Cerebellar cortex (tissue), 1 donor: ENCODE measurements around the gene FRYL.
A peak's percentile ranks its signal among the peaks of the same experiment; 100 is the strongest.

Source experiments
- DNase-seq: peaks from one replicate; pipeline ENCODE4 v3.0.0-alpha.2; 2015; ENCODE audit warnings: low spot score

FRYL gene

DNA sequence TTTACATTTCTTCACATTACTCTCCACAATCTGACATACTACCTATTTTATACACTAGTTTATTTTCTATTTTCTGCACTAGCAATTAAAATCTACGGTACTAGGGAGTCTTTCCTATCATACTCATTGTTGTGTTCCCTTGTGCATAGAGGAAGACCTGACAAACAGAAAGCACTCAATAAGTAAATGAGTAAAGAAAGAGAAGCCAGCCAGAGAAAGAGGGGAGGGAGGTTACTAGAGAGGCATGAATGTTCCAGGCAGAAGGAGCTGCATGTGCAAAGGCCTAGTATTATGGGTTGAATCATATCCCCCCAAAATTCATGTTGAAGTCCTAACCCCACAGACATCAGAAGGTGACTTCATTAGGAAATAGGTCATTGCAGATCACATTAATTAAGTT lies 176.0 kb downstream of the FRYL start:
- no peak for DNase-seq

DNA sequence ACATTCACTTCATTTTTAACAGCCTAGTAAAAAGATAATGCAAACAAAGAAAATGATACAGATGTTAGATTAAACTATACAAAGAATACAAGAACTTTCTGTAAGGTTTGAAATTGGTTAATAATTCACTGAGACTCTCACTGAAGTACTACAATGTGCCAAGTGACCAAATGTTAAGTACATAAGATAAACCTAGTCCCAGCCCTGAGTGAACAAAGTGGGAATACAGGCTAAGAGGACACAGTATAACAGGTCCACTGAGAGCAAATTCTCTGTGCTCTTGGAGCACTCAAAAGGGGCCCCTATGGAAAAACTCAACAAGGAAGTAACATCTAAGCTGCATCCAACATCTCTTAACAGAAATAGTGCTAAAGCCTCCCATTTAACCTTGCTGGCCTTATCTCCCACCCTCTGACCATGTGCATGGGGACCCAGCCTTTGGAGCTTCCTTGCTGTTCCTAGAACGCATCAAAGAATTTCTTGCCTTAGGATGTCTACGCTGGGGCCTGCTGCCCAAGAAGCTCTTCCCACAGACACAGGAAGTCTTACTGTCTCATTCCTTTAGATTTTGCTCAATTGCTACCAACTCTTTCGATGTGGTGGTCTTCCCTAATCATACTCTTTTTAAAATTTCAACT lies 176.6 kb downstream of the FRYL start:
- DNase-seq = no peak

DNA sequence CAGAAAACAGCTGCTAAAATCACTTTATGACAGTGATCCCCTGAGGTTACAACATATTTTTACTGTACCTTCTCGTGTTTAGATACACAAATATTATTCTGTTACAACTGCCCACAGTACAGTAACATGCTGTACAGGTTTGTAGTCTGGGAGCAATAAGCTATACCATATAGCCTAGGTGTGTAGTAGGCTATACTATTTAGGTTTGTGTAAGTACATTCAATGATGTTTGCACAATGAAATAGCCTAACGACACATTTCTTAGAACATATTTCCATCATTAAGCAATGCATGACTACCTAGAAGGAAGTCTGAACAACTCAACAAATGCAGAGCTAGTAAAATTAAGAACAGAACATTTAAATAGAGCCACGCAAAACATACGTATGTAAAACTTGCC lies 177.3 kb downstream of the FRYL start:
- no peak for DNase-seq

DNA sequence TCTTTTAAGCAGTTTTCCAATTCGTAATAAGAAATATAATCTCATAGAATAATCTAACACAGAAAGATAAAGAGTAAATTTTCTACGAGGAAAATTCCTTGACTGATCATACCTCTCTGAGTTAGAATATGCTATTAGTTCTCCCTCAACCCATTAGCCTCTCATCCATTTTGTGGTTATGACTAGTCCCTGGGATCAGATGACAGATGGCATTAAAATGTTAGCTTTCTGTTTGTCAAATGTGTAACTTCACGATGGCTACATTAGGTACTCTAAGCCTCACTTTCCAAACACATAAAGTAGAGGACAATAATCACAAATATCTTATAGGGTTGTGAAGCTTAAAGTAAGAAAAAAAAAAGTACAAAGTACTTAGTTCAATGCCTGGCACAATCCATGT lies 177.9 kb downstream of the FRYL start:
- DNase-seq = no peak

DNA sequence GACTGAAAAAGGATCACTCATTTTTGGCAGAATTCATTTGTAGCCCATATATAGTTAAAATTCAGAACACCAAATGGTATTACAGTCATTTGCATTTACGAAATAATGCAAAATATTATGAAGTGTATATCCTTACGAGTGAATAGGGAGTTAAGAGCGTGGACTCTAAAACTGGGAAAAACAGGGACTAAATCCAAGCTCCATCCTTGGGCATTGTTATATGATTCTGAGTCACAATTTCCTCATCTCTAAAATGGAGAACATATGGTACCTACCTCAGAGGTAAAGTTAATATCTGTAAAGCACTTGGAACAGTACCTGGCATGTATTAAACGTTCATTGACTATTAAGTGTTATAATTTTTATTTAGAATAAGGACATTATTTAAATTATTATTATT lies 183.7 kb downstream of the FRYL start:
- no peak for DNase-seq

DNA sequence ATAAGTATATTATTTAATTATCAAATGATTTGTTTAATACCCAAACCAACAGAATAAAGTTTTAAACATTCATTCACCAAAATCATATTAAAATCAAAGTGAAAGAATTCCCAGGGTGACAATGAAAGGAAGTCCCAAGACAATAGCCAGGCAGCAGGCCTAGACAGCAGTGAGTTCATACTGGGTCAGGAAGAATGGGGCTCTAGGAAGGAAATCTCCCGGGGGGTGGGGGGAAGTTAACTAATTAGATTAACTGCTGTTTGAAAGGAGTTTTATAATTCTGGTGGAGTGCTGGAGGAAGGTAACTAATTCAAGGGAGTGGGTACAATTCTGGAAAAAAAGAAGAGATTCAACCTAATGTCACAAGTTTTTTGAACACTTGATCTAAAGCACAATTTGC lies 185.9 kb downstream of the FRYL start:
- no peak for DNase-seq

DNA sequence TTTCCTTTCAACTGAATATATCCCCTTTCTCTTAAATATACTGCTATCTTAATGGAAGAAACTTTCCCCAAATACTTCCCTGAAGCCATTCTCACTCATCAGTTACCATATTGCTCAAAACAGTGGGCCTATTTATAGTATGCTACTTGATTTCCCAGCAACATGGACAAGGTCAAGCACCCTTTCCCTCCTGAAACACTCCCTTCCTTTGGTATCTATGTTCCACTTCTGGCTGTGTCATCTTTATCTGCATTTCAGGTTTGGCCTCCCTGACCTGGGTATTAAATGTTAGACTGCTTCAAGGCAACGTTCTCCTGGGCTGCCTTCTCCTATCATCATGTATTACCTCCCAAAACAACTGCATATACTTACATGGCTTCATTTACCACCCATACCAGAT lies 188.7 kb downstream of the FRYL start:
- DNase-seq = no peak

DNA sequence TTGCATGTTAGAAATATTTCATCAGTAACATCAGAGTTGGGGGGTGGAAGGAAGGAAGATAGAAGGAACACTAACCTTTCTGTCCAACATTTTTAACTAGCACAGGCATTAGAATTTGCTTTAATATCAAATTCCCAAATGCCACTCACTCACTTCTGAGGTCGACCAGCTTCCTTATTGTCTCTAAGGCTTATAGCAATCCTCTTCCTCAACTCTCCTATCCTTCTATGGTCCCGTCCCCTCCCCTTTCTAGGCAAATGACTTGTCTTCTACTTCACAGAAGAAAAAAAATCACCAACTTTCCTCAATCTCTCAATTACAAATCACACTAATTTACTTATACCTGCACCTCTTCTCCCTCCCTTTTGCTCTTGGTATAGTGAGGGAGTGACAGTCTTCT lies 189.2 kb downstream of the FRYL start:
- no peak for DNase-seq

DNA sequence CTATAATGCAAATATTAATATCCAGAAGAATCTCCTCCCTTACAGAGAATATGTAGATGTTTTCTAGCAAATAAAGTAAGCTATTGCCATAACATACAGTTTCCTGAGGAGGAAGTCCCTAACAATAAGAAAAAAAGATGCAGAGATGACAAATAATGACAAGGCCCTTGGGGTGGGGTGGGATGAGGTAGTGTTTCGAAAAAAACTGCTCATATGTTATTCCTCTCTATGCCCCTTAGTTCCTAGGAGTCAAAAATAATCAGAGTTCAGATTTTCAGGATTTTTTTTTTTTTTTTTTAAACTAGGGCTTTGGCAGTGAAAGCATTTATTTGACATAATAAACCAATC lies 191.0 kb downstream of the FRYL start:
- DNase-seq = no peak

DNA sequence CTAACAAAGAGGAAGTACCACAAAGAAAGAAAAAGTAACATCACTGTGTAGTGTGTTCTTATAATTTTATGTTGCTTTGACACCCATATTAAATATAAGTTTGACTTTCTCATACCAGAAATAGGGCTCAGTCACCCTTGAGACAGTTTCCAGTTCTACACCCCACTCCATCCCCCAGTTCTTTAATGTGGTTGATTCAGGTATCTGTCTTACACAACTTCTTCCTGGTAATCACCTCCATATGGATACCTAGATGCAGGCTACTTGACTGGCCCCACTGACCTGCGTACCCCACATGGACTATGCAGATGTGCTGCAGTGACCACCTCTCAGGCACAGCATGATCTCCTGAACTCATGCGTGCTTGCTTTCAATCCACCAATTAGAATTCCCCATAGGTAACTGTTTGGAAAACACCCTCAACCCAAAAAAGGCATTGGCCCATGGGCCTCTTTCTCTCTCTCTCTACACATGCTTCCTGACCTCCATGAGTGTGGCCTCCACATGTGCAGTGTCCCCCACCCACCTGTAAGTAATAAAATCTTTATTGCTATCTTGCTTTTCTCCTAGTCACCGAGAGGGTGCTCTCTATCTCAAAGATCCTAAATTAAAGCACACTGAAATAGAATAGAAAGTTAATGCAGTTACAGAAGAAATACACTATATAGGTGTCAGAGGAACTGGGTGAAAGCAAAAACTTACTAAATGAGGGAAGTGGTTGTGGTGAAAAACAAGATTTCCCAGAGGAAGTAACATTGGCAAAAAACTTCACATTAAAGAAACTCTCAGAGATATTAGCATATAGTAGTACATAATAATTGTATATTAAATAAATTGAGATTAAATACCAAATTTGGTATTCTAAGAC lies 191.6 kb downstream of the FRYL start:
- no peak for DNase-seq

DNA sequence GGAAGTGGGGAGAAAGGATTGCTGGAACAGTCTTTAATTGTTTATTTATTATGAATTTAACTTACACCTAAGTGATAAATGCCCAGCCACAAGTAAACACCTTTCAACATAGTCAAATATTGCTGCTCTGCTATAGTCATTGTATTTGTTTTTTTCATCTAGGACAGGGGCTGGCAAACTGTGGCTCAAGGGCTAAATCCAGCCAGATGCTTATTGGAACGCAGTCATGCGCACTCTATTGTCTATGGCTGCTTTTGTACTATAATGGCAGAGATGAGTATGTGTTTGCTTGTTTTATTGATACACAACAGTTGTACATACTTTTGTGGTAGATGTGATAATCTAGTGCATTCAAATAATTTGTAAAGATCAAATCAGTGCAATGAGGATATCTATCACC lies 194.7 kb downstream of the FRYL start:
- no peak for DNase-seq

DNA sequence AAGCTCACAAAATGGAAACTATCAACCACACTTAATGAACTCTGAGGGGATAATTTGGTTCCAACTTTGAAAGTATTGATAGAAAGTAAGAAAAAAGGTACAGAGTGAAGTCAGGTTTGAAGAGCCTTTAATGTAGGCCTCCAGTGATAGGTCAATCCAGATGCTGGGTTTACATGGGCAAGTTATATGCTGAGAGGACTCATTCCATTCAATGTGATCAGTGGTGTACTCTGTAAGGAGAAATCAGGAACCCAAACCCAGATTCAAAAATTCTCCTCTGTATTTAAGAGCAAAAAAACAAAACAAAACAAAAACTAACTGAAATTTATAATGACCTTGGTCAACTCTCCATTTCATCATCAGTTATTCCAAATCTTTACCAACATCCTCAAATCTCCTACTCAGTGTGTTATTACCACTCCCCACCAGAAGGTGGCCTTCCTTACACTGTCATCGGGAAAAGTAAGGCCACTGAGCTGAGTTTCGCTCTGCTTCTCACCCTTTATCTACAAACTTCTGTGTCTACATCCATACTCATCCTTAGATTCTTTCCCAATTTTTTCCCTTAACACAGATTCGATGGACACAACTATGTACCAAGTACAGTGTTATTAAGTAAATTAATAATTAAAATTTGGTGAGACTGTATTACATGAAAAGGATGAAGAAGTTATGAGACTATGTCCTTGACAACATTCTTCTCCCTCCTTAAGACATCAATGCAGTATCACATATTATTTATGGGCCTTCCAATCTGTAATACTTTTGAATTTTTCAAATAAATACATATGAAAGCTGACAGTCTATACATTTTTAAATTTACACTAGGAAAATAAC lies 201.7 kb downstream of the FRYL start:
- peak; percentile 79 for DNase-seq

DNA sequence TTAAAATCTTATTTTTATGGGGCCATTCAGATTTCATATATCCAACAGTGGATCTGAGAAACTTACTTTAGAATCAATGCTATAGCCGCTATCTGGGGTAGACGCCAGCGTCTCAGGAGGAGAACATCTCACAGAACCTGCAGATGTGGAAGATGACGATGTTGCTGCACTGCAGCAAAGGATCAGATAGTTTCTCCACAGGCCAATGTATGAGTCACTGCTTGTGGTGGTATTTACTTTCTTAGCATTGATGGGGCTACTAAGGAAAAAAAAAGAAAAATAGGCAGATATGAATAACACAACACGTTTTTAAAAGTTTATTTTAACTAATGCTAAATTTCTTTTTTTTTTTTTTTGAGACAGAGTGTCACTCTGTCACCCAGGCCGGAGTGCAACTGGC lies 204.1 kb downstream of the FRYL start:
- no peak for DNase-seq

DNA sequence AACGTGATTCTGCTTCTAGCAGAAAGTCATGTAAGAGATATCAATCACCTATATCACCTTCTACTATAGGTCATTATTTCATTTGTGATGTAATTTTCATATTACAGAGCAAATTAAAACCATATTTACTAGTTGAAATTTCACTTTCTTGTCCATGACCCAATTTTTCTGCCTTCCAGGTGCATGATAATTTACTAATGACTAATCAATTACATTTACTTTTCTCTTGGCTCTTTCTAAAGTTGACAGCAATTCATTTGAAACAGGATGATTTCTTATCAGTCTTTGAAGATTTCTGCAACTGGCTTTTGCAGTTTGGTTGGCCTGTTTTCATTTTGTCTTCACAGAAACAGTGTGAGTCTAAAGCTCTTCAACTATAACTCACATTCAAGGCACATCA lies 208.6 kb downstream of the FRYL start:
- no peak for DNase-seq

DNA sequence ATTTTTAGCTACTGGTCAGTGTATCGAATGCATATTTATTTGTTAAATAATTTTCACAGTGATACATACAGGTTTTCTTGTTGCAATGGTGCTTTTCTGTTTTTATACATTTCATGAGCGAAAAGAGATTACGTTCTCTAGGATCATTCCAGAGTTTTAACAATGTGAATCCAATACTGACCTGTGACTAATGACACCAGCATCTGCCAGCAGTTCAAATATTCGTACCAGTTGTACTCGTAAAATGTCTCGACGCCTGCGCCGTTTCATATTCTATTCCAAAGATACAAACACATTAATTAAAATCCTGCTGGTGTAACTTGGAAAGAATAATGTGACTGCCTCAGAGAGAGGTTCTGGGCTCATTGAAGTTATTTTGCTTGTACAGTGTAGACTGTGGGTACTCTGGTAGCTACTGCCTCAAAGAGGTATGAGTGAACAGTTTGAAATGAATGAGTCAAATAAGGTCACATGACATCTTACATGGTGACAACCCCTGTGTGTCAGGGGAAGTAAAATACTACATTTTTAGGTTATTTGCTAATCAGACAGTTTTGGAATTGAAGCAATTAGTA lies 209.3 kb downstream of the FRYL start:
- no peak for DNase-seq

DNA sequence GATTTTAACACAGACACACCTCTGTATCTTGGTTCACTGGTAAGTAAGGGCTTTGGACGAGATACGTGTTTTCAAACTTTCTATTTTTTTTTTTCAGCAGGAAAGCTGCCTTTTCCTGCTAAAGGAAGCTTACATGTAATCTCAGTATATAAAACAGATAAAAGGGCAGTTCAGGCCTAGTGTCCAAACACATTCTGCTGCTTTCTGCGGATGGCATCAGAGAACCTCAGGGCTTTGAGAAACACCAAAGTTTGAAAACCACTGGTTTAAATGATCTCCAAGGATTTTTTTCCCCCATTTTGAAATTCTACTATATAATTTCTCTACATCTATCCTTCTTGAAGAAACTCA lies 214.1 kb downstream of the FRYL start:
- DNase-seq = no peak

DNA sequence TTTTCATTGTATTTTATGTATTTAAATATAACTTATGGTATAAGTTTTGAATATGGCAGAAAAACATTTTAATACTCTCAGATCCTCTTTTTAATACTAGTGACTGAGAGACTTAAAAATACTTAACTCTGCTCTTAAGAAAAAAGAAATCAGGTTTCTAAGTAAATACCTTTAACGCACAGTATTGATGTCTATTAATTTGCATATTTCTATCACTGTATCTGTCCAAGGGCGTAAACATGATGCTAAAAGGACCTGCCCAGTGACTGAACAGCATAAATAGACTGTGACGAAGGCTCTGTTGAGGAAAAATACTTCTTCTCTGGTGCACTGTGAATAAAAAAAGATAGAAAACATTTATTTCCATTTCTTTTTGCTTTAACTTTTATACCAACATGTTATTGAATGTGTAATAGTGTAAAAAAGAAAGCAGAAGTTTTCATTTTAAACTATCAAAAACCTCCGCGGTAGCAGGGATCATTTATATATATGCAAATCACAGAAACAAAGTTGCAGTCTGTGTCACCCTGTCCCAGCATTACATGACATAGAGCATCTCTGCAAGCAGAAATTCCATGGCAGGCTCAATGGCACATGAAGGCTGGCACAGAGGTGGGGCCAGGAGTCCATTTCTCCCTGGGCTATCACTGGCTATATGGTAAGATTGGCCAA lies 214.6 kb downstream of the FRYL start:
- no peak for DNase-seq

DNA sequence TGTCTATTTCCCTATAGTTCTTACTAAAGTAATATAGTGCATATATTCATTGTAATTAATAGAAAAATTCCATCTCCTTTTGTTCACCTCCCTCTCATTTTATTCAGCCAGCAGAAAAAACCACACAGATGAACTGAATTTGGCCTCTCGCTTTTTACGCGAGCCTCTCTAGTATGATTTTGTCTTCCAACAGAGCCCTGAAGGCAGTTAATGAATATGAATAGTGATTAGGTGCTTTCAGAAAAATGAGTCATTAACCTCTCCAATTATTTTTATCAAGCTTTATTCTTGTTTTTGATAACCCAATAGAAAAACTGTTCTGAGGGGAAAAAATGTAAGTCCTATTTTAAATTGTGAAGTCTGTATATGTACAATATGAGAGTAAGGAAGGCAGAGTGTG lies 215.9 kb downstream of the FRYL start:
- no peak for DNase-seq

DNA sequence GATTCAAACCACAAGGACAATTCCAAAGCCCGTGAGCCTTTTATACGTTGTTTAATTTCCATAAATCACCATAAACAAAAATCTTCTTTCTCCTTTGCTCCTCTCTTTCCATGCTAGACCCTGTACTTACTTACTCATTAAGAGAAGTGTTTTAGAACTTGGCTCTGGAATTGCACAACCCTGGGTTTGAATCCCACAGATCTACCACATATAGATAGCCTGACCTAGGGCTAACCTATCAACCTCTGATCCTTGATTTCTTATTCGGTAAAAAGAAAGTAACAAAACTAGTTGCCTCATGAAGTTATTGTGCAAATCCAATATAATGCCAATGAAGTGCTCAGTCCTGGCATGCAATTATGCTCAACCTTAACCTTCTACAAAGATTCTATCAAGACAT lies 221.3 kb downstream of the FRYL start:
- DNase-seq = no peak

DNA sequence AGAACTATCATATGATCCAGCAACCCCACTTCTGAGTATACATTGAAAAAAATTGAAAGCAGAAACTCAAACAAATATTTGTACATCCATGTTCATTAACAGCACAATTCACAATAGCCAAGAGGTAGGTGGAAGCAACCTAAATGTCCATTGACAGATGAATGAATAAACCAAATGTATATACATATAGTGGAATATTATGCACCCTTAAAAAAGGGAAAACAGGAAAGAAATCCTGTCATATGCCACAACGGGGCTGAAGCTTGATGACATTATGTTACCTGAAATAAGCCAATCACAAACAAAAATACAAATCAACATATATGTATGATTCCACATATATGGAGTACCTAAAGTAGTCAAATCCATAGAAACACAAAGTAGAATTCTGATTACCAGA lies 222.1 kb downstream of the FRYL start:
- DNase-seq = no peak

DNA sequence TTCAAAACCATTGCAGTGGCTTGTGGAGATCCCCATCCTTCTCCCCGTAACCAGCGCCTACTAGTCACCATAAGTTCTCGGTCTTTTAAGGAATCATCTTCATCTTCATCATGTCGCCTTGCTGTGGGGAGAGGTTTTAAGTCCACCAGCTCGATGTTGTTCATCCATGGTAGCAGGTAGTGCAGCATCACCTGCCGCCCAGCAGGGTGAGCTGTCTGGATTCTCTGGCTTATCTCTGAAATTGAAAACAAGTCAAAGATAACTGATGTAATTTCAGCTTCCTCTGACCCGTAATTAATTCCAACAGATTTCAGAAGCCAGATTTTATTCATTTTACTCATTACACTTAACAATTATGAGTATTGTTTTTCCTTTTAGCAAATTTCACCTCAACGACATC lies 222.6 kb downstream of the FRYL start:
- no peak for DNase-seq

DNA sequence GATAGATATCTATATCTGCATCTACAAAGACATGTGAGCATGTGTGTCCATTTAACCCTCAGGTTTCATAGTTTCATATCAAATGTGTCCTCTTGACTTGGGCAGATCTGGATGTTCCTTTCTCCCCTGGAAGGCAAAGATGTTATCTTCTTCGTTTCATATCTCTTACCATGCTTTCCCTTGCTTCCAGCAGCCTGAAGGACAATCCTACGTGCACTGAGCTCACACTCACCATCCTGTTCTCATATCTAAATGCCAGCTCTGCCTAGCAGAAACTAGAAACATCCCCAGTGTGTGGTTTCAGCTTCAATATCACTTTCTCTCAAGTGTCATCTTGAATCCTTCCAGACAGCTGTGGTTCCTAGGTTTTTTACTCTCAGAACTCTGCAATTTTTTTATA lies 223.8 kb downstream of the FRYL start:
- no peak for DNase-seq
